EH (cell line): ENCODE data around the gene CHMP1B.

Experiments
- DNase-seq: peaks from one replicate; pipeline ENCODE4 v3.0.0-alpha.2; 2015; ENCODE audit warnings: low read depth

CHMP1B gene

GRCh38 chr18:11902522-11903292 lies 51.5 kb downstream of the CHMP1B start:
- DNase-seq = no peak
